ENCODE results near the gene ZMYND15.

- TF ChIP-seq CTCF (IDR thresholded peaks at IDR 0.05): no peak
- no peak for TF ChIP-seq POLR2A (IDR thresholded peaks at IDR 0.05)
- no peak for TF ChIP-seq POLR2AphosphoS5 (IDR thresholded peaks at IDR 0.05)
These were observed 32.6 kb downstream of the ZMYND15 start for GRCh38 chr17:4772235-4772613.

All from prostate gland (tissue), 2 donors.